ENCODE data around the gene AAK1.

The AAK1 gene

DNA sequence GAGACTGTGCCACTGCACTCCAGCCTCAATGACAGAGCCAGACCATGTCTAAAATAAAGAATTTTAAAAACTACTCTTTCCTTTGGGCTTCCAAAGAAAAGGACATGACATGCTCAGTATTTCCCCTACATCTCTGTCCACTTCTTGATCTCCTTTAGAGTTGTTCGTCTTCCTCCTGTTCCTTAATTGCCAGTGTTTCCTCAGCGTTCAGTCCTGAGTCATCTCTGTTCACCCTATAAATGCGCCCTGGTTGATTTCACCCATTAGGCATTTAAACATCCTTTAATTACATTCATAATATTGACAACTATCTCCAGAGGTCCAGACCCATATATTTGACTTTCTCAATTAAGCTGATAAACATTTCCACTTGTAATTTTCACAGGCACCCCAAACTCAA, 64.0 kb downstream of the AAK1 start:
- no peak for TF ChIP-seq CTCF (IDR thresholded peaks at IDR 0.05)

GRCh38 chr2:69578198-69578540, 65.4 kb downstream of the AAK1 start:
- TF ChIP-seq CTCF (IDR thresholded peaks at IDR 0.05), result no peak

- TF ChIP-seq CTCF (IDR thresholded peaks at IDR 0.05), result no peak
Measured at GRCh38 chr2:69577467-69578197, 65.9 kb downstream of the AAK1 start.

DNA sequence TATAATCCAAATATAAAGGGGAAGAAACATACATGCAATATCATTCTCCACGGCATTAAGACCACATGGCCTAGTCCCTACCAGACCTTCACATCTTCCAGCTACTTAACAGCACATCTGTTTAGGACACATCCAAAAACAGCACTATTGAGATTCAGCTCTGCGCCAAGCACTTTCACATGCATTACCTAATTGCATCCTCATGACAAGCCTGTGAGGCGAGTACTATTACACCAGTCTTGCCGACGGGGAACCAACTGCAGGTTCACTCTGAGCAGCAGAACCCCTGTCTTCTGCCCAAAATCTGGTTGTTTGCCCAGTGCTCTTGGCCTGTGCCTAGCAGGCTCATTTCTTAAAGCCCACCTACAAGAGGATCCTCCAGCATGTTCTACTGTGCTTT, 66.7 kb downstream of the AAK1 start:
- no peak for TF ChIP-seq CTCF (IDR thresholded peaks at IDR 0.05)

DNA sequence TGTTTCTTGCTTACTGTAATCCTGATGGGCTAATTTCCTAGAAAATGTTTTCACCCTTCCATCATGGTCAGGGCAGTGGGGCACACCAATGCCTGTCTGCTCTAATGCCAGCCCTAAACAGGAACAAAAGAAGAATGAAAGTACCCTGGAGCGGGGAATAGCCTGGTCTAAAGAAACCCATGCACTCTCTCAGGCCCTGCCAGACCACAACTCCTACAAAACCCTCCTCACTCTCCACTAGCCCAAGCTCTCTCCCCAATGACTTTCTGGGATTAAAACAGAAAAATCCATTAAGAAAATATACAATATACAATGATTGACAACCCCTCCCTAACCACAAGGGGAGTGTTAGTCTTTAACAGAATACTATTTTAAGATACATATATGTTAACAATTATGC, 67.6 kb downstream of the AAK1 start:
- TF ChIP-seq CTCF (IDR thresholded peaks at IDR 0.05), result no peak

DNA sequence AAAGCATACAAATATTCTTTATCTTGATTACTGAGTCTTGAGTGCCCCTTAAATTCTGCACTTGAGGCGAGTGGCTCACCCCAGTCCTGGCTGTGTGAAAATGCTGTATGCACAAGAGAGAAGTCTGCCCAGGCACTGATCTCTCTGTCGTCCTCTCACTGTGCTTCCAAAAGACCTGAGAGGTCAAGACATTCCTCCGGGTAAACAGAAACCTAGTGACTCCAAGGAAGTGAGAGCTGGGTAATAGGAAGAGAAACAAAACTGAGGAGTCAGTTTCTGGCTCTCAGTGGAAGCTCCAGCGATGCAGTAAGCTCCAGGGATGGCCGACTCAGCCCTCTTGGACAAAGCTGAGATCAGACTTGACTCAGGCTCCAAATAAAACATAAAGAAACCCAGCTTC, 70.9 kb downstream of the AAK1 start:
- no peak for TF ChIP-seq CTCF (IDR thresholded peaks at IDR 0.05)

DNA sequence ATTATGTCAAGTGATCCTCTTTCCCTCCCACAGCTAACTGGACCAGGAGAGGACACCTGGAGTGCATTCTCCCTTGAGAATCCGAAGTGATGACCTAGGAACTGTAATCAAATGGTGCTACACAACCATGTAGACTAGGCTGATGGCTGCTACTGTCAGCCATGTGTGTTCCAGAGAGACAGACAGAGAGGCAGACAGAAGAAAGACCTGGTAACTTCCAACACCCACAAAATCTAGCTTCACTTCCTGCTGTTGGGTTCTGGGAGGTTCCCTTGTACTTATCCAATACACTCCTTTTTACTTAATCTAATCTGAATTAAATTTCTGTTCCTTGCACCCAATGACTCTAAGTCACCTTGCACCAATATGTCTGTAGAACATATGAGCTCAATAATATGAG, 72.3 kb downstream of the AAK1 start:
- TF ChIP-seq CTCF (IDR thresholded peaks at IDR 0.05), result no peak

GRCh38 chr2:69570474-69570873, 73.1 kb downstream of the AAK1 start:
- TF ChIP-seq CTCF (IDR thresholded peaks at IDR 0.05), result no peak

Measured in LNCAP (cell line).